ENCODE data around the gene HEPHL1.

GRCh38 chr11:94125407-94126115 lies 104.4 kb downstream of the HEPHL1 start:
- no peak for TF ChIP-seq GATA1 (IDR thresholded peaks at IDR 0.05; ENCODE audit: low read depth, low read length)
- no peak for TF ChIP-seq POLR2A (IDR thresholded peaks at IDR 0.05; ENCODE audit: low read length)

Measured in erythroblast (primary cell).